Activated CD8-positive, alpha-beta memory T cell treated with anti-CD3 and anti-CD28 coated beads for 48 hours (primary cell): Measurements from ENCODE around the gene FKBP8.
A peak's percentile ranks its signal among the peaks of the same experiment; 100 is the strongest.
"Not testable (repeated sequence)": the region's sequence is repeated elsewhere in the genome, so short reads cannot be mapped to it uniquely, and the experiment has no call there.

Source experiments
- DNase-seq, 3 experiments: peaks; one replicate each; pipeline ENCODE4 v3.0.0-alpha.2; 2020; ENCODE audit warnings: low read depth in 2 of 3, low spot score in 2 of 3

FKBP8 gene

DNA sequence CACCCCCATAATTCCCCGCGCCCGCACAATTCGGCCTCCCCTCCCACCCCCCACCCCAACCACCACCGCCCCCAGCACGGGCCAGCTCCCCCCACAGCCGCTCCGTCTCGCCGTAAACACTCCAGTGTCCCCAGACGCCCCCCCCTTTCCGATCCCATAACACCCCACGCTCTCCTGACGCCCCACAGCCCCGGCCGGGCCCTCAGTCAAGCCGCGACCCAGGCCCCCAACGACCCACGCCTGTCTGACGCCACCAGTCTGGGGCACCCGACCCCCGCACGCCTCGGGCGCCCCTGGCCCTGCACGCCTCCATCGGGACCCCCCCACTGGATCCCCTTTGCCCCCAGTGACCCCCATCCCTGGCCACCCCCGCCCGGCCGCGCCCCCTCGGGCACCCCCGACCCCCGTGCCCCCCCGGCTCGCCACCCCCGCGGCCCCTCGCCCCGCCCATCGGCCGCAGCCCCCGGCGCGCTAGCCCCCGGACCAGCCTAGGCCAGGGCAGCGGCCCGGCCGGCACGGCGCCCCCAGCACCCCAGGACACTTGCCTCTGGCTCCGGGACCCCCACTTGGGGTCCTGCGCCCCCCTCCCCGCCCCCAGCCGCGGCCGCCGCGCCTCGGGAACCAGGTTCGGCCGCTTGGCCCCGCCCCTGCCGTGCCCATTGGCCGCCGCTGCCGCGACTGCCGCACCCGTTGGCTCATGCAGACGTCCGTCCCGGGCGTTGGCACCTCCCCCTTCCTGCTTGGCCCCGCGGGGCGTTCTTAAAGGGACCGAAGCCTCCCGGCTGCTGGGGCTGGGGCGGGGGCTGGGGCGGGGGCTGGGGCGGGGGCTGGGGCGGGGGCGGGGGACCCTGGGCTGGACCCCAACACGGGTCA, at the start of gene FKBP8:
TSS of gene FKBP8 (minus strand) at position 633 of the 873 bp plus-strand sequence. CDS start 1,603 bp downstream, outside the sequence.
- peak; percentile 90 to 91 (median 90) for DNase-seq

DNA sequence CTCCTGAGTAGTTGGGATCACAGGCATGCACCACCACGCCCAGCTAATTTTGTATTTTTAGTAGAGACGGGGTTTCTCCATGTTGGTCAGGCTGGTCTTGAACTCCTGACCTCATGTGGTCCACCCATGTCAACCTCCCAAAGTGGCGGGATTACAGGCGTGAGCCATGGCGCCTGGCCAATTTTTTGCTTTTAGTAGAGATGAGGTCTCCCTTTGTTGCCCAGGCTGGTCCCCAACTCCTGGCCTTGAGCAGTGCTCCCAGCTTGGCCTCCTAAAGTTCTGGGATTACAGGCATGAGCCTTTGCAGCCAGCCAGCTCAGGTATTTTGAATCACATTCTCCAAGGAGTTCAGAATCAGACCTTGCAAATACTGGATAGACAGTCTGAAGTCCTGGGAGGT, 49.4 kb upstream of the FKBP8 start:
- DNase-seq = not testable (repeated sequence)

DNA sequence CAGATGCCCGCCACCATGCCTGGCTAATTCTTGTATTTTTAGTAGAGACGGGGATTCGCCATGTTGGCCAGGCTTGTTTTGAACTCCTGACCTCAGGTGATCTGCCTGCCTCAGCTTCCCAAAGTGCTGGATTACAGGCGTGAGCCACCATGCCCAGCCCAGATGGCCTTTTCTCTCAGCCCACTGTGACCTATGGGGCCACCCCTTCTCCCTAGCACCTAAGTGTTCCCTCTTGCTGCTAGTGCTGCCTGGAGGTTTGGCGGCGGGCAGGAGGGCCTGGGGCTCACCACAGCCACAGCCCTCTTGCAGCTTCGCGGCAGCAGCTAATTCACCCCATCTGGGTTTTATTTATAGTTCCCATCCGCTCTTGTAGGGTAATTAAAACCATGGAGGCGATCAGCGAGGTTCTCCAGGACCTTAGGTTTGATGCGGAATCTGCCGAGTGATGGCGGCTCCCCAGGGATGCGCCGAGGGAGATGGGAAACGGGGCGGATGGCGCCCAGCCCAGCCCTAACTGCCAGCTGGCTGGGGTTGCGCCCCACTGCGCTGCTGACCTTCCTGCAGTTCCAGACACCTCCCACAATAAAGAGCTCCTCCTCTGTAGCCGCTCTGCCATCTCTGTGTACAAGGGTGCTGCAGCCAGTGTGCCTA, 48.5 kb upstream of the FKBP8 start:
- DNase-seq = no peak

DNA sequence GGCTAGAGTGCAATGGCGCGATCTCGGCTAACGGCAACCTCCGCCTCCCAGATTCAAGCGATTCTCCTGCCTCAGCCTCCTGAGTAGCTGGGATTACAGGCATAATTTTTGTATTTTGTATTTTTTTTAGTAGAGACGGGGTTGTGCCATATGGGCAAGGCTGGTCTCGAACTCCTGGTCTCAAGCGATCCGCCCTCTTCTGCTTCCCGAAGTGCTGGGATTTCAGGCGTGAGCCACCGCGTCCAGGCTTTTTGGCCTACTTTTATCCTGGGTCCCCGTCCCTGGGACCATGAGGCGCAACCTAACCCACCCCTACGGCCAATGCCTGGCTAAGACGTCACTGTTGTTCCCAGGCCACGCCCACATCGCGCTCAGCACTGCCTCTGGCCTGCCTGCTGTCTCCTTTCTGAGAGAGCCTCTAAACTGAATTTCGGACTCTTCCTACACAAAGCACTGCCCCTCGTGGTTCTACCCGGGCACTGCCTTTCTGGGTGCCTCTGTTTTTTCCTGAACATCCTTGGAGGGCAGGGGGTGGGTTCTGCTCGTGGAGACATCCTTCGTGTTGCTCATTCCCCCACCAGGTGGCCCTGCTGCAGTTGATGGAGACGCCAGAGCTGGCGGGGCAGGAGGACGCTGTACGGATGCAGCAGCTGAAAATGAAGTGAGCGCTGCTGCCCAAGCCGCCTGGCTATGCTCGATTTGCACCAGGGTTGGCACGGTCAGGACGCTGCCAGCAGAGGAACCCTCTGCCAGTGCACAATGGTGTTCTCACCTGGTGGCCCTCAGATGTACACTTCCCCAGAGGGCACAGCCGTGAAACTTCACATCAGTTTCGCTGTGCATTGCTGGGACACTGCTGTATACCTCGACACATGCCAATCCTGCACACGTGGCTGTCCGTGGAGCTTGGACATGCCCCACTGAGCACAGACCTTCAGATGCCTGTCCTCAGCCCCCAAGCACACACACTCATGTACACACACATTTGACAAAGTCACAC, 47.2 kb upstream of the FKBP8 start:
- DNase-seq = no peak

DNA sequence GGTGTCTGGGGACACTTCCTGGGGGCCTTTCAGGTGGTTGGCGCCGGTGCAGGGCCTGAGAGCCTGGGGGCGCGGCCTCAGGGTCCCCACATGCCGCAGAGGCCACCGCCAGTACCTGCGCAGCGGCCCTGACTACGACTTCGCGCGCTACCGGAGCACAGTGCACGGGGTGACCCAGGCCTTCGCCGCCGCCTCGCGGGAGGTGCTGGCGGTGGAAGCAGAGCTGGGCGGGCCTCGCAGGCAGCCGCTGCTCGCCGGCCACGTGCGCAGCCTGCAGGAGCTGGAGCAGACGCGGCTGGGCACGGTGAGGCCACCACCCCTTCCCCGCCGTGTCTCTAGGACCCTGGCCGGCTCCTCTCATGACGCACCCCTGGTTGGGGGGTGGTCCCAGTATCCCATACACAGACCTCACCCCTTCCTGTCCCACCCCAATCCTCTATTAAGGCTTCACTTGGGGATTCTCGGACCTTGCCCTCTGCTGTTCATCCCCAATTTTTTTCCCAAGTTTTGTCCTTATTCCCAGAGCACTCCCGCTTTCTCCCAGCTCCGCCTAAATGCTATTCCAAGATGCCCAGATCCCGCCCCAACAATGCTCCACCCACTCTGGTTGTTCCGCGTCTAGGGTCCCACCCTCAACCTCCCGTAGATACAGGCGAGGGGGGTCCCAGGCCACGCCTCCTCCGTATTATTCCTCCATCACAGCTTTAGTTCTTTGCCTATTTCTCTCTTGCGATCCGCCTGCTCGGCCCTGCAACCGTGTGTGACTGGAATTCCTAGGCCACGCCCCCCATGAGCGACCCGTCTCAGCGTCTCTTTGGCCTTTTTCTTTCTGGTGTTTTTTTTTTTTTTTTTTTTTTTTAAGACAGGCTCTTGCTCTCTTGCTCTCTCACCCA, 46.3 kb upstream of the FKBP8 start:
- peak in 1 of 3 experiments; percentile 48 for DNase-seq

DNA sequence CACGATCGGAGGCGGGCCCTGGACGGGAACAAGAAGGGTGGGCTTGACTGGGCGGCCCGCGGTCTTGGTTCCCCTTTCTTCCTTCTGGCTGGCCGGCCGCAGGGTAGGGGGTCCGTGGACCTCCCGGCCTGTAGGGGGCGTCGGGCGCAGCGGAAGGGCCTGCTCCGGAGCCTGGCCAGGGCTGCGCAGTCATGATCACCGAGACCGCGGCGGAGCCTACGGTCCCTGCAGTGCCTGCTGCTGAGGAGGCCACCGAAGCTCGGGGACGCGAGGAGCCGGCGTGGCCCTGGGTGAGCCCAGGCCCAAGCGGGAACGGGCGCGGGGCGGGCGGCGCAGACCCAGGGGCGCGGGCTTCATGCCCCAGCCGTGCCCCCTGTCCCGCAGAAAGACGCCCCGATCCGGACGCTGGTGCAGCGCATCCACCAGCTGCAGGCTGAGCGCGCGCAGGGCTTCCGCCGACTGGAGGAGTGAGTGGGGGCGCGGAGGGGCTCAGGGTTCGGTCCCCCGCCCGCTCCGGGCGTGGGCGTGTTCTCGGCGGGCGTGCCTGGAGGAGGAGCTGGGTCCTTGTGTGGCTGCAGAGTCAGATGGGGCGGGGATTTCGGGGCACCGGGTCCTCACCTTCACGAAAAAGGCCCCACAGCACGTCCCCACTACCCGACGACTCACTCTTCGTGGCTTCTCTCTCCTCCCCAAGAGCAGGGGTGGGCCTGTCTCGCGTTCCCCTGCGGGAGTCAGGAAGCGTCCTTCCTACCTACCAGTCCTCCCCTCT, 45.4 kb upstream of the FKBP8 start, which contains the start of gene REX1BD:
TSS of gene REX1BD (plus strand) at position 188 of the 769 bp plus-strand sequence. CDS start at position 192, 4 bp downstream.
- peak; percentile 74 to 78 (median 74) for DNase-seq

DNA sequence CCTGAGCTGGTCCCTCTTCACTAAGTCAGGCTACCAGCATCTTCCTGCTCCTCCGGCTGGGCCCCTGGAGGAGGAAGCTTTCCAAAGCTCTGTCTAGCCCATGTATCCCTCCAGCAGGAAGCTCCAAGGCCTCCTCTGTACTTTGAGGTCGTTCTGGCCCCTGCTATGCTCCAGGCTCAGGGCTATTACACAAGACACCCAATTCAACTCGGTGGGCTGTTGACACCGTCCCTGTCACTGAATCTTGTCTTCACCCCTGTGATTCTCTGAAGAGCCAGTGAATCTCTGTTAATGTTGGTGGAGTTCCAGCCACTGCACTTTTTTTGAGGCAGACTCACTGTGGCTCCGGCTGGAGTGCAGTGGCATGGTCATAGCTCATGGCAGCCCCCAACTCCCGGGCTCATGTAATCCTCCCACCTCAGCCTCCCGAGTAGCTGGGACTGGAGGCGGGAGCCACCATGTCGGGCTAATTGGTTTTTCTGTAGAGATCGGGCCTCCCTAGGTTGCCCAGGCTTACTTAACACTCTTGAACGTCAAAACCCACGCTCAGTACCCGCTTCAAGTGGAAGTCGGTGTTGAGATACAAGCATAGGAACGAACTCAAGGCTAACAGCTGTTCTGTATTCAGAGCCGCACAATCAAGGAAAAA, 44.7 kb upstream of the FKBP8 start:
- DNase-seq = no peak

DNA sequence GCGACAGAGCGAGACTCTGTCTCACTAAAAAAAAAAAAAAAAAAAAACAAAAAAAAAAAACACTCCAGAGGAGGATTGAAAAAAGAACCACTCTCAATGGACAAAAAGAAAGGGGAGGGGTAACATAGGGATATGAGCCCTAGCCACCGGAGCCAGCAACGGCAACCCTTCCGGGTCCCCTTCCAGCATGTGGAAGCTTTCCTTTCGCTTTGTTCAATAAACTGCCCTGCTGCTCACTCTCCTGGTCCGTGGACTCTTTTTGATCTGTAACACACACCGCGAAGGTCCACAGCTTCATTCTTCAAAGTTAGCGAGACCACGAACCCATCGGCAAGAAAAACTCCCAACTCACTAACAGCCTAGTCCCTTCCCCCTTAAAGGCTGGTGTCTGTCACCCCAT, 44.2 kb upstream of the FKBP8 start:
- DNase-seq = no peak

DNA sequence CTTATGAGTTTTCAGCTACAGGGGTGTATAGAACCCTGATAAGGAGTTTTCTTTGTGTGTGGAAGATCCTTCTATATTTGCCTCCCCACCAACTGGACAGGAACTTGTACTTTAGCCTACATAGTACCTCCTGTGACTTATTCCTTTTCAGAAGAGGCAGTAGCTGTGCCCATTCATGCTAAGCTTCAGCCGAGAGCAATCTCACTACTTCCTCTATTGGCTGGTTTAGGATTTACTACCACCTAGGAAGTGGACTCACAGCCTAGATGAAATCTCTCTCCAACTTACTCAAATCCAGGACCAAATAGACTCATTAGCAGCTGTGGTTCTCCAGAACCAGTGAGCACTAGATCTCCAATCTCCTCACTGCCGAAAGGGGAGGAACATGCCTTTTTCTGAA, 42.9 kb upstream of the FKBP8 start:
- DNase-seq = no peak

DNA sequence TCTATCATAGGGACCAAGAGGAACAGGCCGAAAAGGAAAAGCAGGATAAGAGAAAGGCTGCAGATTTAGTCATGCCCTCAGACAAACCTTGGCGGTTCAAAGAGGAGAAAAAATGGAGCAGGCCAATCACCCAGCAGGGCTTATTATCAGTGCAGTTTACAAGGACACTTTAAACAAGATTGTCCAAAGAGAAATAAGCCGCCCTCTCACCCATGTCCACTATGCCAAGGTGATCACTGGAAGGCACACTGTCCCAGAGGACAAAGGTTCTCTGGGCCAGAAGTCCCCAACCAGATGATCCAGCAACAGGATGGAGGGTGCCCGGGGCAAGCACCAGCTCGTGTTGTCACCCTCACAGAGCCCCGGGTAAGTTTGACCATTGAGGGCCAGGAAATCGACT, 36.9 kb upstream of the FKBP8 start:
- DNase-seq = no peak

DNA sequence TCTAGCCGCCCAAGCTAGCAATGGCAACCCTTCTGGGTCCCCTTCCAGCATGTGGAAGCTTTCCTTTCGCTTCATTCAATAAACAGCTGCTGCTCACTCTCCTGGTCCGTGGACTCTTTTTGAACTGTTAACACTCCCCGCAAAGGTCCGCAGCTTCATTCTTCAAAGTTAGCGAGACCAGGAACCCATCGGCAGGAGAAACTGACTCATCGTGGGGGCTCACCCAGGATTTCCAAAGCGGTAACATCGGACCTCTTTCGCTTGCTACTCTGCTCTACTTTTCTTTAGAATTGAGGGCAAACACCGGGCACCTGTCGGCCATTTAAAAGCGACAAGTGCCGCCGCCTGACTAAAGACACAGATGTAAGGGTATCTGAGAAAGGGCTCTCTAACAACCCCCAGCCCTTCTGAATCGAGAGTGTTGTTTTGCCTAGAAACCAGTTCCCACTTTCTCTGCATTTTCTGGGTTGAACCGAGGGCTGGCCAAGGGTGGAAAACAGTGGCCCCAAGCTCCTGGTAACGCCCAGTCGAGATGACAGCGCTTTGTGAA, 34.1 kb upstream of the FKBP8 start:
- no peak for DNase-seq

DNA sequence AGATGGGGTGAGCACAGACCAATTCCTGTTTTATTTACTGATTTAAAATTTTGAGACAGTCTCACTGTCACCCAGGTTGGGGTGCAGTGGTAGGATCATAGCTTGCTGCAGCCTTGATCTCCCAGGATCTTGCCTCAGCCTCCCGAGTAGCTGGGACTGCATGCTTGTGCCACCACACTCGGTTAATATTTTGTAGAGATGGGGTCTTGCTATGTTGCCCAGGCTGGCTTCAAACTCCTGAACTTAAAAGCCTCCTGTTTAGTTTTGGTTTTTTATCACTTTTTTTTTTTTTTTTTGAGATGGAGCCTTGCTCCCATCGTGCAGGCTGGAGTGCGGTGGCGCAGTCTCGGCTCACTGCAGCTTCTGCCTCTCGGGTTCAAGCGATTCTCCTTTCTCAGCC, 33.0 kb upstream of the FKBP8 start:
- no peak for DNase-seq

DNA sequence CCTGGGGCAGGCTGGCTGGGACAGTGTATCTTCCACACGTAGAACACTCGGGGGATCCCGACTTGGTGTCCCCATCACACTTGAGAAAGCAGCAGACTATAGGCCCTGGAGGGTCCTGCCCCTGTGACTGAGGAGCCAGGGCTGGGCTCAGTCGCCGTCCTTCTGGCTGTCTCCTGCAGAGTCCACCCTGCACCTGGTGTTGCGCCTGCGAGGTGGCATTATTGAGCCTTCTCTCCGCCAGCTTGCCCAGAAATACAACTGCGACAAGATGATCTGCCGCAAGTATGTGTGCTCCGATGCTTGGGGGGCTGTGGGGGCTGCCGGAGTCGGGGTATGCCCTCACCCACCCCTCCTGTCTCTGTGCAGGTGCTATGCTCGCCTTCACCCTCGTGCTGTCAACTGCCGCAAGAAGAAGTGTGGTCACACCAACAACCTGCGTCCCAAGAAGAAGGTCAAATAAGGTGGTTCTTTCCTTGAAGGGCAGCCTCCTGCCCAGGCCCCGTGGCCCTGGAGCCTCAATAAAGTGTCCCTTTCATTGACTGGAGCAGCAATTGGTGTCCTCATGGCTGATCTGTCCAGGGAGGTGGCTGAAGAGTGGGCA, 31.4 kb upstream of the FKBP8 start:
- DNase-seq = no peak

DNA sequence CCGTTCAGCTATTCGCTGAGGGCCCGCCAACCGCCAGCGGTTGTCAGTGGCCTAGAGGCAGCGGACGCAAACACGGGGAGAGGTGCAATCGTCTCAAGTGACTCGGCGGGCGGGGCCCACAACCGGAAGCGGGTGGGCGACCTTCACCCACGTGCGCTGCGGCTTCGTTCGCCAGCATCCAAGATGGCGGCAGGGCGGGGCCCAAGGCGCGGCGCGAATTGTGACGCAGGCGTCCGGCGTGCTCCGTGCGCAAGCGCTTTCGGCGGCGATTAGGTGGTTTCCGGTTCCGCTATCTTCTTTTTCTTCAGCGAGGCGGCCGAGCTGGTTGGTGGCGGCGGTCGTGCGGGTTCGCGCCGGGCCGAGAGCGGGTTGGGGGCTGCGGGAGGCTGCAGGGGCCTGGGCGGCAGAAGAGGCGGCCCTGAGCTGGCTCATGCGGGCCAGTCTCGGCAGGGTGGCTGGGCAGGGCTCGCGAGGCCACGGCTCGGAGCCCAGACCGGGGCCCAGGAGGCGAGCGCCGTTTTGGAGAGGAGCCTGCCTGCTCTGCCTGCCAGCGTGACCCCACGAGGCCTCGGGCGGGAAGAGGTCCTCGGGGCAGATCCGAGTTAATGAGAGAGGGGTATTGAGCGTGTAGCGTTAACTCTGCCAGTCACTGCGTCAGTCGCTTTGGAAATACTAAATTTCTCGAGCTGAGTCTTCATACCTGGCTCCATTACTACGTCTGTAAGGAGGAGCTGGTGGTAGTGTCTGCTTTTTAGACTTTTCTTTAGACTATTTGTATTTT, 28.4 kb upstream of the FKBP8 start, which contains the start of gene UBA52:
TSS of gene UBA52 (plus strand) at position 294 of the 781 bp plus-strand sequence. CDS start 1,444 bp downstream, outside the sequence.
- peak; percentile 96 to 99 (median 99) for DNase-seq

DNA sequence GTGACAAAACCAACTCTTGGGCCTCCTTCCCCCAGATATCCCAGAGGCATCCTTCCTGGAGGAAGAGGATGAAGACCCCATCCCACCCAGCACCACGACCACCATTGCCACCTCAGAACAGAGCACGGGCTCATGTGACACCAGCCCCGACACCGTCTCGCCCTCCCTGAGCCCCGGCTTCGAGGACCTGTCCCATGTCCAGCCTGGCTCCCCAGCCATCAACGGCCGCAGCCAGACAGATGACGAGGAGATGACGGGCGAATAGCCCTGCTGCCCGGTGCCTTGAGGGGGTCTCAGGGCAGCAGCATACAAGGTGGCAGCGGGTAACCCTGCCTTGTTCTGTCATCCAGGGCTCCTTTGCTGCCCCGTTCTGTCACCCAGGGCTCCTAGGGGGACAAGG, 25.0 kb upstream of the FKBP8 start:
- no peak for DNase-seq

DNA sequence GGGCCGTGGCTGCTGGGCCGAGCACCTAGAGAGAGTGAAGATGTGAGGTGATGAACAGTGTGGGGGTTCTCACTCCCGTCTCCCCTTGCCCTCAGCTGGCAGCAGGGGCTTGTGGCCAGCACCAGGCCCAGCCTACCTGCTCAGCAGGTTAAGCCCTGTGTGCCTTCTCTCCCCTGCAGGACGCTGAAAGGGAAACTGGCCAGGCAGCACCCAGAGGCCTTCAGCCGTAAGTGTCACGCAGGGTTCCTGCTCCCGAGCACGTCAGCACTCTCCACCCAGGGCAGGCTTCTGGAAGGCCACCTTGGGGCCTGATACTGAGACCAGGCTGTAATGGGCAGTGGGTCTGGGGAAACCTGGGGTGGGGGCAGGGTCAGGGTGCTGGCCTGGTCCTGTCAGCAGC, 23.6 kb upstream of the FKBP8 start:
- DNase-seq = no peak

DNA sequence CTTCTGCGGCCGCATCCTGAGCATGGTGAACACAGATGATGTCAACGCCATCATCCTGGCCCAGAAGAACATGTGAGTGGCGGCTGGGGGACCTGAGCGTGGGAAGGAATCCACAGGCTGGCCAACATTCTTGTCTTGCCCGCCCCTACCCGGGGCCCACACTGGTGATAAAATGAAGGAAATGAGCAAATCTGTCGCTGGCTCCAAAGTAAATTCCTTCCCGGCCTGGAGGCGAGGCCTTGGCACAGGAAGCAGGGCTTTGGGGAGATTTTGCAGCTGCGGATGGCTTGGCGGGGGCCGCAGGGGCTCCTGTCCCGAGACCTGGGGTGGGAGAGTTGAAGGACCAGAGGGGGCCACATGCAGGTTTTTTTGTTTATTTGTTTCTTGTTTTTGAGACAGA, 18.7 kb upstream of the FKBP8 start:
- DNase-seq = no peak
